ENCODE results near the gene ACYP1. TPM values are rescaled to one million over a fixed set of nuclear protein-coding genes. Genes with fewer than 3 reads are reported as not detected.

The ACYP1 gene
- total and polyA plus RNA-seq, 9 of the 15 experiments (the other 6 are each of a cell fraction or from before 2014, with no cell fraction given): 19.9 to 113 (median 52.3) TPM

DNA sequence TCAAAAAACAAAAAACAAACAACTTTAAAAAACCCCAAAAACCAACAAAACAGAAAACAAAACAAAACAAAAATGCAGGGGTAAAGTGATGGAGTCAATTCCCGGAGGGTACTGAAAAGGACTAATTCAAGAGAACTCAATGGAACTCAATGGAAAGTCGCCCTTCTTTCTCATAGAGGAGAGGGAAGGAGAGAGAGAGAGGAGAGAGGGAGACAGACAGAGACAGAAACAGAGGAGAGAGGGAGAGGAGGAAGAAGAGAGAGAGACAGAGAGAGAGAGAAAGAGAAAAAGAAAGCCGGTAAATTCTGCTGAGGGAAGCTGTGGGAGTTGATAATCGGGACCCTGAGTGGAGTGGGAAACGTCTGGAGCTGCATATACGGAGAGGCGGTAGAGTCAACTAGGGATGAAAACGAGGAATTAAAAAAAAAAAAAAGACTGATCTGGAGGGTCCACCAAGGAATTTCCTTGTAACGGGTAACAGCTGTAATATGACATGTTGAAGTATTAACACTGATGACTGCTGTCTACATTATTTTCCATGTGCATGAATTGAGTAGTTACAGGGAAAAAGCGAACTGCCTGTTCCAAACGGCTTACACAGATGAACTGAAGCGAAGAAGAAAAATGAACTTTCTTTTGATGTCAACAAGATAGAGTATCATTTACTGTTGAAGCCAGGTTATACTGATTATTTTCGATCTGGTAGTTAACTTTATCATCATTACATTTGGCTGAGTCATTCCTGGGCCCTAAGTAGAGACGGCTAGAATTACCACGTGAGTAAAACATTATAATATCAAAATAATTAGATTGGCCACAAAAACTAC, 4.7 kb upstream of the ACYP1 start (continued):
- TF ChIP-seq, protein P1, sequence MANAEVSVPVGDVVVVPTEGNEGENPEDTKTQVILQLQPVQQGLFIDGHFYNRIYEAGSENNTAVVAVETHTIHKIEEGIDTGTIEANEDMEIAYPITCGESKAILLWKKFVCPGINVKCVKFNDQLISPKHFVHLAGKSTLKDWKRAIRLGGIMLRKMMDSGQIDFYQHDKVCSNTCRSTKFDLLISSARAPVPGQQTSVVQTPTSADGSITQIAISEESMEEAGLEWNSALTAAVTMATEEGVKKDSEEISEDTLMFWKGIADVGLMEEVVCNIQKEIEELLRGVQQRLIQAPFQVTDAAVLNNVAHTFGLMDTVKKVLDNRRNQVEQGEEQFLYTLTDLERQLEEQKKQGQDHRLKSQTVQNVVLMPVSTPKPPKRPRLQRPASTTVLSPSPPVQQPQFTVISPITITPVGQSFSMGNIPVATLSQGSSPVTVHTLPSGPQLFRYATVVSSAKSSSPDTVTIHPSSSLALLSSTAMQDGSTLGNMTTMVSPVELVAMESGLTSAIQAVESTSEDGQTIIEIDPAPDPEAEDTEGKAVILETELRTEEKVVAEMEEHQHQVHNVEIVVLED (CRISPR knock-in tag; IDR thresholded peaks at IDR 0.05): no peak
- TF ChIP-seq RBM15 (IDR thresholded peaks at IDR 0.05; ENCODE audit: insufficient read depth, low read length) (no peak), NR2C1 (IDR thresholded peaks at IDR 0.05) (no peak), NR2C1 (tag; IDR thresholded peaks at IDR 0.05) (no peak), ATF7 (IDR thresholded peaks at IDR 0.05) (no peak), HNRNPL (IDR thresholded peaks at IDR 0.05; ENCODE audit: low read depth, low read length) (no peak), TCF3 (CRISPR knock-in tag; IDR thresholded peaks at IDR 0.05) (no peak), DACH1 (IDR thresholded peaks at IDR 0.05; ENCODE audit: partially characterized antibody) (no peak), CBX1 (IDR thresholded peaks at IDR 0.05; ENCODE audit: low read depth) (no peak), BHLHE40 (IDR thresholded peaks at IDR 0.05; ENCODE audit: low read length) (no peak), BMI1 (IDR thresholded peaks at IDR 0.05; ENCODE audit: low read length) (no peak), FOXP1 (CRISPR knock-in tag; IDR thresholded peaks at IDR 0.05) (no peak), GABPB2 (CRISPR knock-in tag; conservative IDR thresholded peaks at IDR 0.05) (no peak), C11orf30 (IDR thresholded peaks at IDR 0.05; ENCODE audit: low read depth) (peak; percentile 84), MAFG (tag; conservative IDR thresholded peaks at IDR 0.05) (peak; percentile 92), ETV5 (CRISPR knock-in tag; IDR thresholded peaks at IDR 0.05; ENCODE audit: low read depth) (no peak), SRF (CRISPR knock-in tag; IDR thresholded peaks at IDR 0.05) (no peak), ZFX (CRISPR knock-in tag; IDR thresholded peaks at IDR 0.05) (no peak), FOXK2 (conservative IDR thresholded peaks at IDR 0.05 in 1 of 2, IDR thresholded peaks at IDR 0.05 in 1 of 2; ENCODE audit: low read depth in 2 of 2) (no peak)
- TF ChIP-seq, protein P2, sequence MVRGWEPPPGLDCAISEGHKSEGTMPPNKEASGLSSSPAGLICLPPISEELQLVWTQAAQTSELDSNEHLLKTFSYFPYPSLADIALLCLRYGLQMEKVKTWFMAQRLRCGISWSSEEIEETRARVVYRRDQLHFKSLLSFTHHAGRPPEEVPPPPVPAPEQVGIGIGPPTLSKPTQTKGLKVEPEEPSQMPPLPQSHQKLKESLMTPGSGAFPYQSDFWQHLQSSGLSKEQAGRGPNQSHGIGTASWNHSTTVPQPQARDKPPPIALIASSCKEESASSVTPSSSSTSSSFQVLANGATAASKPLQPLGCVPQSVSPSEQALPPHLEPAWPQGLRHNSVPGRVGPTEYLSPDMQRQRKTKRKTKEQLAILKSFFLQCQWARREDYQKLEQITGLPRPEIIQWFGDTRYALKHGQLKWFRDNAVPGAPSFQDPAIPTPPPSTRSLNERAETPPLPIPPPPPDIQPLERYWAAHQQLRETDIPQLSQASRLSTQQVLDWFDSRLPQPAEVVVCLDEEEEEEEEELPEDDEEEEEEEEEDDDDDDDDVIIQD (CRISPR knock-in tag; IDR thresholded peaks at IDR 0.05): no peak
- TF ChIP-seq, protein P3, sequence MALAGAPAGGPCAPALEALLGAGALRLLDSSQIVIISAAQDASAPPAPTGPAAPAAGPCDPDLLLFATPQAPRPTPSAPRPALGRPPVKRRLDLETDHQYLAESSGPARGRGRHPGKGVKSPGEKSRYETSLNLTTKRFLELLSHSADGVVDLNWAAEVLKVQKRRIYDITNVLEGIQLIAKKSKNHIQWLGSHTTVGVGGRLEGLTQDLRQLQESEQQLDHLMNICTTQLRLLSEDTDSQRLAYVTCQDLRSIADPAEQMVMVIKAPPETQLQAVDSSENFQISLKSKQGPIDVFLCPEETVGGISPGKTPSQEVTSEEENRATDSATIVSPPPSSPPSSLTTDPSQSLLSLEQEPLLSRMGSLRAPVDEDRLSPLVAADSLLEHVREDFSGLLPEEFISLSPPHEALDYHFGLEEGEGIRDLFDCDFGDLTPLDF (CRISPR knock-in tag; IDR thresholded peaks at IDR 0.05): no peak
- TF ChIP-seq, protein P4, sequence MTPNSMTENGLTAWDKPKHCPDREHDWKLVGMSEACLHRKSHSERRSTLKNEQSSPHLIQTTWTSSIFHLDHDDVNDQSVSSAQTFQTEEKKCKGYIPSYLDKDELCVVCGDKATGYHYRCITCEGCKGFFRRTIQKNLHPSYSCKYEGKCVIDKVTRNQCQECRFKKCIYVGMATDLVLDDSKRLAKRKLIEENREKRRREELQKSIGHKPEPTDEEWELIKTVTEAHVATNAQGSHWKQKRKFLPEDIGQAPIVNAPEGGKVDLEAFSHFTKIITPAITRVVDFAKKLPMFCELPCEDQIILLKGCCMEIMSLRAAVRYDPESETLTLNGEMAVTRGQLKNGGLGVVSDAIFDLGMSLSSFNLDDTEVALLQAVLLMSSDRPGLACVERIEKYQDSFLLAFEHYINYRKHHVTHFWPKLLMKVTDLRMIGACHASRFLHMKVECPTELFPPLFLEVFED (CRISPR knock-in tag; conservative IDR thresholded peaks at IDR 0.05): no peak
- TF ChIP-seq, protein P5, sequence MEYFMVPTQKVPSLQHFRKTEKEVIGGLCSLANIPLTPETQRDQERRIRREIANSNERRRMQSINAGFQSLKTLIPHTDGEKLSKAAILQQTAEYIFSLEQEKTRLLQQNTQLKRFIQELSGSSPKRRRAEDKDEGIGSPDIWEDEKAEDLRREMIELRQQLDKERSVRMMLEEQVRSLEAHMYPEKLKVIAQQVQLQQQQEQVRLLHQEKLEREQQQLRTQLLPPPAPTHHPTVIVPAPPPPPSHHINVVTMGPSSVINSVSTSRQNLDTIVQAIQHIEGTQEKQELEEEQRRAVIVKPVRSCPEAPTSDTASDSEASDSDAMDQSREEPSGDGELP (CRISPR knock-in tag; IDR thresholded peaks at IDR 0.05; ENCODE audit: borderline replicate concordance): no peak
